Caco-2 (cell line): ENCODE results near the gene DLGAP4. TPM values are rescaled to one million over a fixed set of nuclear protein-coding genes. Genes with fewer than 3 reads are reported as not detected.
A peak's percentile ranks its signal among the peaks of the same experiment; 100 is the strongest.

Experiments
- BruUV-seq: library from RNA; stranded (reverse); fragments of 400-500 nt; replicated peaks from 2 replicates; lab custom pipeline; 2021; lab: Mats Ljungman, UMichigan
- CTCF ChIA-PET: fragments of 300-600 bp; sonication (Branson Sonifier 250); formaldehyde crosslinking; loops from one replicate; lab custom pipeline; 2022; ENCODE audit warnings: antibody characterized with exemption; lab: Charles Lee
- POLR2A ChIA-PET: fragments of 300-600 bp; sonication (Branson Sonifier 250); formaldehyde crosslinking; loops from one replicate; lab custom pipeline; 2022; ENCODE audit warnings: antibody characterized with exemption; lab: Charles Lee
- DNase-seq, 2 experiments: peaks; one replicate each; pipeline versions ENCODE4 v3.0.0 to v3.0.0-alpha.2; 2020 to 2022
- H3K27me3 ChIP-seq: replicated peaks from 2 replicates; pipeline ENCODE4 v1.6.0; 2011; ENCODE audit warnings: low read length; ENCODE audit not compliant: control insufficient read depth, insufficient read depth
- H3K36me3 ChIP-seq: 2 replicates; pipeline ENCODE4 v1.5.1; 2011; ENCODE audit warnings: low read length; ENCODE audit not compliant: control insufficient read depth, insufficient read depth
- H3K4me1 ChIP-seq: fragments of 250-450 bp; sonication (Bioruptor Pico); 2 replicates; pipeline ENCODE4 v1.5.1; 2020; ENCODE audit warnings: mild to moderate bottlenecking
- H3K4me3 ChIP-seq: 2 replicates; pipeline ENCODE4 v1.5.1; 2011; ENCODE audit warnings: low read depth, mild to moderate bottlenecking, control low read depth, low read length
- H3K9me3 ChIP-seq: fragments of 250-450 bp; sonication (Bioruptor Pico); 2 replicates; pipeline ENCODE4 v1.5.1; 2020; ENCODE audit warnings: mild to moderate bottlenecking, moderate library complexity
- H3K27ac Mint-ChIP-seq: one replicate; pipeline ENCODE4 v1.8.0; 2022; ENCODE audit warnings: mixed read lengths; ENCODE audit not compliant: unreplicated experiment
- H3K27me3 Mint-ChIP-seq: one replicate; pipeline ENCODE4 v1.8.0; 2022; ENCODE audit warnings: mixed read lengths; ENCODE audit not compliant: insufficient read depth, unreplicated experiment
- H3K36me3 Mint-ChIP-seq: one replicate; pipeline ENCODE4 v1.8.0; 2022; ENCODE audit warnings: mild to moderate bottlenecking, mixed read lengths; ENCODE audit not compliant: insufficient read depth, unreplicated experiment
- H3K4me1 Mint-ChIP-seq: one replicate; pipeline ENCODE4 v1.8.0; 2022; ENCODE audit warnings: low read depth, mixed read lengths; ENCODE audit not compliant: unreplicated experiment
- H3K4me3 Mint-ChIP-seq: one replicate; pipeline ENCODE4 v1.8.0; 2022; ENCODE audit warnings: mild to moderate bottlenecking, moderate library complexity, mixed read lengths; ENCODE audit not compliant: unreplicated experiment
- H3K9me3 Mint-ChIP-seq: one replicate; pipeline ENCODE4 v1.8.0; 2022; ENCODE audit warnings: mixed read lengths; ENCODE audit not compliant: unreplicated experiment
- CTCF ChIP-seq, 2 experiments: fragments of 200-600 bp in 1 of 2; IDR thresholded peaks; 1 replicate in 1 of 2; 2 replicates in 1 of 2; pipeline versions ENCODE4 v1.5.1 to v1.8.0; 2011 to 2022; ENCODE audit warnings: antibody characterized with exemption in 1 of 2, control low read depth in 1 of 2, inconsistent platforms in 1 of 2, low read depth in 1 of 2, low read length in 1 of 2, mild to moderate bottlenecking in 1 of 2, moderate library complexity in 1 of 2; ENCODE audit not compliant: insufficient read depth in 1 of 2, severe bottlenecking in 1 of 2, unreplicated experiment in 1 of 2
- intact Hi-C: fragments of 100-400 bp; cut with micrococcal nuclease; formaldehyde crosslinking; loops from one replicate; pipeline ENCODE4 v1.10.0; 2022; ENCODE audit not compliant: unreplicated experiment
- total RNA-seq: library from RNA; stranded (reverse); gene quantifications from 2 replicates; pipeline ENCODE4 v1.2.3, GENCODE V29; 2022

The DLGAP4 gene
- total RNA-seq, 1 experiment from 2014 or later, result 122 TPM

- intact Hi-C loops, result loop anchor here (5.0 kb wide), 2 partner anchors 278 to 443 kb away; no protein-coding TSS in a partner anchor
- CTCF ChIA-PET, result no interaction called here
These were observed 129.0 kb downstream of the DLGAP4 start for GRCh38 chr20:36435124-36435523.

GRCh38 chr20:36435592-36436541 is 129.7 kb downstream of the DLGAP4 start:
- intact Hi-C loops, result loop anchor here (5.0 kb wide), 2 partner anchors 279 to 444 kb away; no protein-coding TSS in a partner anchor
- POLR2A ChIA-PET, result interaction anchor here (0.7 kb wide), 1 partner anchor 19 kb away, joined by 3 read pairs; no protein-coding TSS in a partner anchor
- H3K4me1 ChIP-seq, result peaks cover 3% of the 10 kb centered on the region; the same call in 1 of the 2 replicates
- H3K9me3 ChIP-seq, result no peaks in the 10 kb centered on the region
- Mint-ChIP-seq H3K4me3 (peak overlapping the region; percentile 45), H3K4me1 (peaks cover under 1% of the 10 kb centered on the region), H3K27me3 (no peaks in the 10 kb centered on the region), H3K27ac (no peak overlapping the region), H3K36me3 (peaks cover 6% of the 10 kb centered on the region), H3K9me3 (no peaks in the 10 kb centered on the region)
- H3K27me3 ChIP-seq, result no peaks in the 10 kb centered on the region
- peak in 1 of 2 experiments; percentile 33 for TF ChIP-seq CTCF (IDR thresholded peaks at IDR 0.05; ENCODE audit: insufficient read depth in 1 of 2, low read depth in 1 of 2, low read length in 1 of 2, severe bottlenecking in 1 of 2, unreplicated experiment in 1 of 2)
- CTCF ChIA-PET, result interaction anchor here (0.6 to 2.5 kb wide), 8 partner anchors 36 to 443 kb away, joined by 3 to 10 read pairs (median 4); no protein-coding TSS in a partner anchor
- BruUV-seq, result no TSS peak
- H3K36me3 ChIP-seq, result no peaks in the 10 kb centered on the region
- peak overlapping the region; percentile 31 for H3K4me3 ChIP-seq
- DNase-seq, result peak; percentile 96 to 97

More at GRCh38 chr20:36435124-36435523, 129.0 kb downstream of the DLGAP4 start:
- H3K9me3 Mint-ChIP-seq, result no peaks in the 10 kb centered on the region
- Histone ChIP-seq H3K9me3 (no peaks in the 10 kb centered on the region), H3K4me1 (peaks cover 3% of the 10 kb centered on the region; the same call in 1 of the 2 replicates), H3K27me3 (no peaks in the 10 kb centered on the region), H3K36me3 (no peaks in the 10 kb centered on the region), H3K4me3 (no peak overlapping the region)
- H3K4me3 Mint-ChIP-seq, result no peak overlapping the region
- BruUV-seq, result no TSS peak
- POLR2A ChIA-PET, result no interaction called here
- TF ChIP-seq CTCF (IDR thresholded peaks at IDR 0.05; ENCODE audit: insufficient read depth in 1 of 2, low read depth in 1 of 2, low read length in 1 of 2, severe bottlenecking in 1 of 2, unreplicated experiment in 1 of 2), result no peak
- H3K27me3 Mint-ChIP-seq, result no peaks in the 10 kb centered on the region
- DNase-seq, result no peak
- H3K27ac Mint-ChIP-seq, result no peak overlapping the region
- peaks cover 6% of the 10 kb centered on the region for H3K36me3 Mint-ChIP-seq
- H3K4me1 Mint-ChIP-seq, result no peaks in the 10 kb centered on the region

GRCh38 chr20:36439040-36439730 is 133.0 kb downstream of the DLGAP4 start:
- intact Hi-C loops, result loop anchor here (1.0 to 5.0 kb wide), 6 partner anchors 166 to 447 kb away; no protein-coding TSS in a partner anchor
- Histone ChIP-seq H3K4me1 (peaks cover 3% of the 10 kb centered on the region; the same call in 1 of the 2 replicates), H3K36me3 (no peaks in the 10 kb centered on the region), H3K9me3 (no peaks in the 10 kb centered on the region), H3K4me3 (no peak overlapping the region), H3K27me3 (no peaks in the 10 kb centered on the region)
- peak; percentile 88 to 94 for DNase-seq
- BruUV-seq, result no TSS peak
- Mint-ChIP-seq H3K27ac (no peak overlapping the region), H3K36me3 (no peaks in the 10 kb centered on the region), H3K4me3 (no peak overlapping the region), H3K4me1 (peaks cover 11% of the 10 kb centered on the region), H3K27me3 (no peaks in the 10 kb centered on the region), H3K9me3 (no peaks in the 10 kb centered on the region)
- CTCF ChIA-PET, result interaction anchor here (0.6 to 2.8 kb wide), 37 partner anchors 9 to 484 kb away, joined by 3 to 59 read pairs (median 4); a partner anchor contains a TSS
- POLR2A ChIA-PET, result no interaction called here
- peak; percentile 99 to 100 for TF ChIP-seq CTCF (IDR thresholded peaks at IDR 0.05; ENCODE audit: insufficient read depth in 1 of 2, low read depth in 1 of 2, low read length in 1 of 2, severe bottlenecking in 1 of 2, unreplicated experiment in 1 of 2)
